Hepatocyte (in vitro differentiated cells): ENCODE measurements around the gene PTPRT.

ENCODE experiments used
- CTCF ChIP-seq: fragments of 200-600 bp; sonication (generic); IDR thresholded peaks from 2 replicates; pipeline ENCODE4 v1.5.1; 2016; ENCODE audit warnings: antibody characterized with exemption, mild to moderate bottlenecking; ENCODE audit not compliant: poor library complexity
- EZH2 ChIP-seq: fragments of 200-600 bp; sonication (generic); IDR thresholded peaks from 2 replicates; pipeline ENCODE4 v1.6.1; 2016; ENCODE audit warnings: antibody characterized with exemption, mild to moderate bottlenecking, borderline replicate concordance
- EZH2phosphoT487 ChIP-seq: fragments of 200-600 bp; sonication (generic); IDR thresholded peaks from one replicate; pipeline ENCODE4 v1.6.1; 2018; ENCODE audit warnings: antibody characterized with exemption, mild to moderate bottlenecking, low read depth, moderate library complexity; ENCODE audit not compliant: unreplicated experiment, severe bottlenecking

GRCh38 chr20:42598581-42598980, 591.1 kb downstream of the PTPRT start:
- TF ChIP-seq CTCF (no peak), EZH2 (no peak), EZH2phosphoT487 (no peak)
